Measurements from ENCODE around the gene PREB.

Gene PREB

DNA sequence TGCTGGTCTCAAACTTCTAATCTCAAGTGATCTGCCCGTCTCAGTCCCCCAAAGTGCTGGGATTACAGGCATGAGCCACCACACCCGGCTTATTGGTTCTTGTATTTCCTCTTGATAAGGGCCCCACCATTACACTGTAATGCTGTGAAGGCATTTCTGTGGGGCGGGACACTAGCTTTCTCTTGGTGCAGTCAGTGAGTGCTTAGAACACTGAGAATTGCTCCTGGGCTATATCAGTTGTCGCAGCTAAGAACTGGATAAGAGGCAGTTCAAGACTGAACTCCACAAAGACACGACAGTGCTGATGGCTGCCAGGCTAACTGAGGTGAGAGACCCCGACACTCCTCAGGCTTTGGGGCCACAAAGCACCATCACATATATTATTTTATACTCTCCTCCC, 45.8 kb downstream of the PREB start:
- no peak for TF ChIP-seq ZNF274 (IDR thresholded peaks at IDR 0.05; ENCODE audit: low read depth, low read length)

DNA sequence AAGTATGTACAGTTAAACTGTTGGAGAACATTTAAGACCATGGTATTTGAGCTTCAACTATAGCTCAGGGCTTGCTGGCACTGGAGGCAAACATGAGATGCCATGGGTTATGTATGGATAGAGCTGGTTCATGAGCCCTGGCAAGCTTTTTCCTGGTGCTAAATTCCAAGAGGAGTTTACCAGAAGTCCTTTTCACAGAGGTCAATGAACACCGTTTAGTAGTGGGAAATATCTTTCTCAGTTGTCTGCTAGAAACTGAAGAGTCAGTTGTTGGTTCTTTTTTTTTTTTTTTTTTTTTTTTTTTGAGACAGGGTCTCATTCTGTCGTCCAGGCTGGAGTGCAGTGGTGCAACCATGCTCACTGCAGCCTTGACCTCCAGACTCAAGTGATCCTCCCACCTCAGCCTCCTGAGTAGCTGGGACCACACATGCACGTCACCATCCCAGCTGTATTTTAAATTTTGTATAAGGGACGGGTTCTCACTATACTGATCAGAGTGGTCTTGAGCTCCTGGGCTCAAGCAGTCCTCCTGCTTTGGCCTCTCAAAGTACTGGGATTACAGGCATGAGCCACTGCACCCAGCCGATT, 46.5 kb downstream of the PREB start:
- no peak overlapping the region for H3K4me3 ChIP-seq (ENCODE audit: low read length)
- TF ChIP-seq ZNF274 (IDR thresholded peaks at IDR 0.05; ENCODE audit: low read depth, low read length): no peak

More for the DNA sequence above, 45.8 kb downstream of the PREB start:
- no peak overlapping the region for H3K4me3 ChIP-seq (ENCODE audit: low read length)

DNA sequence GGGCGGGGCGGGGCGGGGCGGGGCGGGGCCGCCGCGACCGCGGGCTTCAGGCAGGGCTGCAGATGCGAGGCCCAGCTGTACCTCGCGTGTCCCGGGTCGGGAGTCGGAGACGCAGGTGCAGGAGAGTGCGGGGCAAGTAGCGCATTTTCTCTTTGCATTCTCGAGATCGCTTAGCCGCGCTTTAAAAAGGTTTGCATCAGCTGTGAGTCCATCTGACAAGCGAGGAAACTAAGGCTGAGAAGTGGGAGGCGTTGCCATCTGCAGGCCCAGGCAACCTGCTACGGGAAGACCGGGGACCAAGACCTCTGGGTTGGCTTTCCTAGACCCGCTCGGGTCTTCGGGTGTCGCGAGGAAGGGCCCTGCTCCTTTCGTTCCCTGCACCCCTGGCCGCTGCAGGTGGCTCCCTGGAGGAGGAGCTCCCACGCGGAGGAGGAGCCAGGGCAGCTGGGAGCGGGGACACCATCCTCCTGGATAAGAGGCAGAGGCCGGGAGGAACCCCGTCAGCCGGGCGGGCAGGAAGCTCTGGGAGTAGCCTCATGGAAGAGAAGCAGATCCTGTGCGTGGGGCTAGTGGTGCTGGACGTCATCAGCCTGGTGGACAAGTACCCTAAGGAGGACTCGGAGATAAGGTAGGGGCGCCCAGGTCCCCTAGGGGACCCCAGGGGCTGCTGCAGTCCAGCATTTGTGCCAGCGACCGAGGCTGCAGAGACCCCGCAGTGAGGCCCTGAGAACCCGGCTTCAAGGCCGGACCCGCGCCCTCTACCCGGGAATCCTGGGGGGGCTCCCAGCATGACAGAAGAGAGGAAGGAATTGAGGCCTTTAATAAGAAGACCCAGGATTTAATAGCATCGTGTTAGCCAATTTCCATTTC, 47.5 kb downstream of the PREB start, which contains the start of gene KHK:
Gene KHK (plus strand): TSS at position 49 of the 870 bp plus-strand sequence. CDS start 488 bp downstream, at position 537.
- peak within 1 kb of the TSS; percentile 68; the same call in 1 of the 2 replicates for H3K4me3 ChIP-seq (ENCODE audit: low read length)
- TF ChIP-seq ZNF274 (IDR thresholded peaks at IDR 0.05; ENCODE audit: low read depth, low read length): no peak

DNA sequence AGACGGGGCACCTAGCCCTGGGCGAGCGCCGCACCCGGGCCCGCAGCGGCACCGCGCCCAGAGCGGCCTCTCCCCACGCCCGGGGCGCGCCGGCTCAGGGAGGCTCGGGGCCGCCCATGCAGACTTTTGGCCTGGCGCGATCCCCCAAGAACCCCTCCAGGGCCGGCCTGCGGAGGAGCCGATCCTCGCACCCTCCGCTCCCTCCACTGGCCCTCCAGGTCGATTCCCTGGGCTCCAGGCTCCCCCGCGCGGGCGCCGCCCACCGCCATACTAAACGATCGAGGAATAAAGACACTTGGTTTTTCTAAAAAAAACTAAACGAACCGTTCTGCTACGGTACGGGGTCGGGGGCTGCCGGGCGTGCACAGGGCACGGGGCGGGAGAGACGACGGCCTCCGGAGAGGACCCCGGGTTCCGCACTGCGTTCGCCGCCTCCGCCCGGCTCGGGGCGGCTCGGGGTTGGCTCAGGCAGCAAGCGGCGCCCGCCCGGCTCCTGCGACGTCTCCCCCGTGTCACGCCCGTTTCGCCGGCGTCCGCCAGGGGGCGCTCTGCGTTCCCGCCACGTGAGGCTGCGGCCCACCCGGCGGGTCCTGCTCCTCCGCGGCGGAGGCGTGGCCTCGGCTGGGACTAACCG, 48.2 kb downstream of the PREB start:
- H3K4me3 ChIP-seq (ENCODE audit: low read length): peak overlapping the region; percentile 68; the same call in 1 of the 2 replicates
- no peak for TF ChIP-seq ZNF274 (IDR thresholded peaks at IDR 0.05; ENCODE audit: low read depth, low read length)

DNA sequence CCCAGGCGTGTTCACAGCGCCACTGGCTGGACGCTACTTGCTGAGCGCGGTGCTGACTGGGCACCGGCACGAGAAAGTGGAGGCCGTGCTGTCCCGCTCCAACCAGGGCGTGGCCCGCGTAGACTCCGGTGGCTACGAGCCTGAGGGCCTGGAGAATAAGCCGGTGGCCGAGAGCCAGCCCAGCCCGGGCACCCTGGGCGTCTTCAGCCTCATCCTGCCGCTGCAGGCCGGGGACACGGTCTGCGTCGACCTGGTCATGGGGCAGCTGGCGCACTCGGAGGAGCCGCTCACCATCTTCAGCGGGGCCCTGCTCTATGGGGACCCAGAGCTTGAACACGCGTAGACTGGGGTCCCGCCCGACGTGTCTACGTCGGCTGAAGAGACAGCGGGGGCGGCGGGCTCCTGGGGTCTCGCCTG, 48.8 kb downstream of the PREB start:
- H3K4me3 ChIP-seq (ENCODE audit: low read length): peak overlapping the region; percentile 68; the same call in 1 of the 2 replicates
- no peak for TF ChIP-seq ZNF274 (IDR thresholded peaks at IDR 0.05; ENCODE audit: low read depth, low read length)

DNA sequence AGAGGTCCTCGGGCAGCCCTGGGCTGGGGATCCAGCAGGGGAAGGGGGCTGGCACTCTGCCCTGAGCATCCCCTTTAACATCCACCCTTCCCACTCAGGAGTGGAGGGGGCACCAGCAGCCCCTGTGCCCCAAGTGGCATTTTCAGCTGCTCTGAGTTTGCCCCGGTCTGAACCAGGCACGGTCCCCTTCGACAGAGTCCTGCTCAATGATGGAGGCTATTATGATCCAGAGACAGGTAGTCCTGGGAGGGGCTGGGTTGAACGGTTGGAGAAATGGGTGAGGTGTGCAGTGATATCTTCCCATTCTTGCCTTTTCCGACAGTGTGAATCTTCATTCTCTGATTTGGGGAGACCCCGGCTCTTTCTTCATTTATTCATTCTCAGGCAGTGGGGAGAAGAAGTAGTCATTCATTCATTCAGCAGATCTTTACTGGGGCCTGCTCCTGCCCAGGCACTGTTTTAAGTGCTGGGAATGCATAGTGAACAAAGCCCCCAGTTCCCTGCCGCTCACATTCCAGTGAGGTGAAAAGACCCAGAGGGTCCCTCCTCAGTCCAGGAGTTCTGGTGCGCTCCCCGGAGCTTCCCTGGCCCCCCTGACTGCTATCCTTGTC, 49.3 kb downstream of the PREB start:
- H3K4me3 ChIP-seq (ENCODE audit: low read length): no peak overlapping the region; the same call in 1 of the 2 replicates
- TF ChIP-seq ZNF274 (IDR thresholded peaks at IDR 0.05; ENCODE audit: low read depth, low read length): no peak

DNA sequence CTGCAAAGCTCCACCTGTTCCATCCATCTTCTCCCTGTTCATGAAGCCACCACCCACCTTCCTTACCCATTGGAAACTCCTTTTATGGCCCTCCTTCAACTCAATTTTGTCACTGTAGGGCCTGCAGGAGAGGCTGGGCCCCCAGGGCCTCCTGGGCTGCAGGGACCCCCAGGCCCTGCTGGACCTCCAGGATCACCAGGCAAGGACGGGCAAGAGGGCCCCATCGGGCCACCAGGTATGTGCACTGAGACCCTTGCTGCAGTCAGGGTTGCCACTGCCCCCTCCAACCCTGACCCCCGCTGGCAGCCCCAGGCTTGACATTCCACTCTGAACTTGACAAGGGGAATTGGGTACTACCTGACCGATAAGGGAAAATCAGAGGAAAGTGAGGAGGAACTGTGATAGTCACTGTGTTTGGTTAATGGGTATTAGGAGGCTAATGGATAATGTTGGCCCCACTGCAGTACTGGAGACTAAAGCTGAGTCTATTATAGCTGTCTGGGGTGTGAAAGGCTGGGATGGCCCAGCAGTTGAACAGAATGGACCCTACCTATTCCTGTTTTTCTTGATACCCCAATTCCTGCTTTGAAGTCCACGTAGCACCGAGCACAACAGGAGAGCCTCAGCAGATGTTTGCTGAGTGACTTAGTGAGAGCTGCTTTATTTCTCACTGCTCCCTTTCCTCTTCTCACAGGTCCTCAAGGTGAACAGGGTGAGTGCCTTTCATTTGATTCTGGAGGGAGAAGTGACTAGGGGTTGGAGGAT, 50.0 kb downstream of the PREB start:
- TF ChIP-seq ZNF274 (IDR thresholded peaks at IDR 0.05; ENCODE audit: low read depth, low read length): no peak
- no peak overlapping the region for H3K4me3 ChIP-seq (ENCODE audit: low read length)

DNA sequence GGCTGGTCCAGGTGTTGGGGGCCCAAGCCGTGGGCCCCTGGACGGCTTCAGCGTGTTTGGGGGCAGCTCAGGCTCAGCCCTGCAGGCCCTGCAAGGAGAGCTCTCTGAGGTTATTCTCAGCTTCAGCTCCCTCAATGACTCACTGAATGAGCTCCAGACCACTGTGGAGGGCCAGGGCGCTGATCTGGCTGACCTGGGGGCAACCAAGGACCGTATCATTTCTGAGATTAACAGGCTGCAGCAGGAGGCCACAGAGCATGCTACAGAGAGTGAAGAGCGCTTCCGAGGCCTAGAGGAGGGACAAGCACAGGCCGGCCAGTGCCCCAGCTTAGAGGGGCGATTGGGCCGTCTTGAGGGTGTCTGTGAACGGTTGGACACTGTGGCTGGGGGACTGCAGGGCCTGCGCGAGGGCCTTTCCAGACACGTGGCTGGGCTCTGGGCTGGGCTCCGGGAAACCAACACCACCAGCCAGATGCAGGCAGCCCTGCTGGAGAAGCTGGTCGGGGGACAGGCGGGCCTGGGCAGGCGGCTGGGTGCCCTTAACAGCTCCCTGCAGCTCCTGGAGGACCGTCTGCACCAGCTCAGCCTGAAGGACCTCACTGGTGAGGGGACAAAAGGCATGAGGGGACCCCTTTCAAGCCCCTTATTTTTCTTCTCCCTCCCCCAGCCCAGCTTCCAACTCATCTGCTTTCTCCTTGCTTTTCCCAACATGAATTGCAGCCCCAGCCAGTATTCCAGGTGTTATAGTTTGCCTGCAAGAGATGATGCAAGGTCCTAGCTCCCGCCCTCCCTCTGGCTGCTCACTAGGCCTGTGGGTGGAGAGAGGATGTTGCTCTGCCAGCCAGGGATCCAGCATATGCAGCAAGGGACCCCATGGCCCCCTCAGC, 50.8 kb downstream of the PREB start:
- H3K4me3 ChIP-seq (ENCODE audit: low read length): no peak overlapping the region
- TF ChIP-seq ZNF274 (IDR thresholded peaks at IDR 0.05; ENCODE audit: low read depth, low read length): no peak

DNA sequence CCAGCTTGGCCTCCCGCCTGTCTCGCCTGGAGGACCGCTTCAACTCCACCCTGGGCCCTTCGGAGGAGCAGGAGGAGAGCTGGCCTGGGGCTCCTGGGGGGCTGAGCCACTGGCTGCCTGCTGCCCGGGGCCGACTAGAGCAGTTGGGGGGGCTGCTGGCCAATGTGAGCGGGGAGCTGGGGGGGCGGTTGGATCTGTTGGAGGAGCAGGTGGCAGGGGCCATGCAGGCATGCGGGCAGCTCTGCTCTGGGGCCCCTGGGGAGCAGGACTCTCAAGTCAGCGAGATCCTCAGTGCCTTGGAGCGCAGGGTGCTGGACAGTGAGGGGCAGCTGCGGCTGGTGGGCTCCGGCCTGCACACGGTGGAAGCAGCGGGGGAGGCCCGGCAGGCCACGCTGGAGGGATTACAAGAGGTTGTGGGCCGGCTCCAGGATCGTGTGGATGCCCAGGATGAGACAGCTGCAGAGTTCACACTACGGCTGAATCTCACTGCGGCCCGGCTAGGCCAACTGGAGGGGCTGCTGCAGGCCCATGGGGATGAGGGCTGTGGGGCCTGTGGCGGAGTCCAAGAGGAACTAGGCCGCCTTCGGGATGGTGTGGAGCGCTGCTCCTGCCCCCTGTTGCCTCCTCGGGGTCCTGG, 51.5 kb downstream of the PREB start:
- H3K4me3 ChIP-seq (ENCODE audit: low read length): no peak overlapping the region
- TF ChIP-seq ZNF274 (IDR thresholded peaks at IDR 0.05; ENCODE audit: low read depth, low read length): no peak

DNA sequence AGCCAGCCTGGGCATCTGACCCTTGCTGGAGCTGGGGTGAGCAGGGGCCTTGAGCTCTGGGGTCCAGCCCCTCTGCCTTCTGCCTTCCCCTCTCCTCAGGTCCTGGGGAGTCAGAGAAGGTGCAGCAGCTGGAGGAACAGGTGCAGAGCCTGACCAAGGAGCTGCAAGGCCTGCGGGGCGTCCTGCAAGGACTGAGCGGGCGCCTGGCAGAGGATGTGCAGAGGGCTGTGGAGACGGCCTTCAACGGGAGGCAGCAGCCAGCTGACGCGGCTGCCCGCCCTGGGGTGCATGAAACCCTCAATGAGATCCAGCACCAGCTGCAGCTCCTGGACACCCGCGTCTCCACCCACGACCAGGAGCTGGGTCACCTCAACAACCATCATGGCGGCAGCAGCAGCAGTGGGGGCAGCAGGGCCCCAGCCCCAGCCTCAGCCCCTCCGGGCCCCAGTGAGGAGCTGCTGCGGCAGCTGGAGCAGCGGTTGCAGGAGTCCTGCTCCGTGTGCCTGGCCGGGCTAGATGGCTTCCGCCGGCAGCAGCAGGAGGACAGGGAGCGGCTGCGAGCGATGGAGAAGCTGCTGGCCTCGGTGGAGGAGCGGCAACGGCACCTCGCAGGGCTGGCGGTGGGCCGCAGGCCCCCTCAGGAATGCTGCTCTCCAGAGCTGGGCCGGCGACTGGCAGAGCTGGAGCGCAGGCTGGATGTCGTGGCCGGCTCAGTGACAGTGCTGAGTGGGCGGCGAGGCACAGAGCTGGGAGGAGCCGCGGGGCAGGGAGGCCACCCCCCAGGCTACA, 52.3 kb downstream of the PREB start:
- no peak for TF ChIP-seq ZNF274 (IDR thresholded peaks at IDR 0.05; ENCODE audit: low read depth, low read length)
- no peak overlapping the region; the same call in 1 of the 2 replicates for H3K4me3 ChIP-seq (ENCODE audit: low read length)

Measured in GM08714 (cell line).